Measurements from ENCODE around the gene AIRE.

DNA sequence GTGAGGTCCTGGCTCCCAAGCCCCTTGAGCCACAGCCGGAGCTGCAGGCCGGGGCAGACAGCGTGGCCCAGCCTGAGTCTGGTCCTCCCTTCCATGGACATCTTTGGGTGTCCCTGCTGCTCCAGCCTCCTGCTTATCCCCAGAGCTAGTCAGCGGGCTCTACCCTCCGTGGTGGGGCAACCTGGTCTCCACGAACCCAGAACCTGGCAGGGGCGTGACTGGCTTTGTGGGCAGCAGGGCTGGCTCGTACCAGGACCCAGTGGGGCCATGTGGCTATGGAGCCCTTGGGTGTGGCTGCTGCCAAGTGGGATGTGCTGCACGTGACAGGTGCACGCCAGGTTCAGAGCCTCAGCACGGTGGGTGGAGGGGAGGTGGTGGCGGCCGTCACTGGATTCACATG lies 35.2 kb downstream of the AIRE start:
- TF ChIP-seq, protein P1, sequence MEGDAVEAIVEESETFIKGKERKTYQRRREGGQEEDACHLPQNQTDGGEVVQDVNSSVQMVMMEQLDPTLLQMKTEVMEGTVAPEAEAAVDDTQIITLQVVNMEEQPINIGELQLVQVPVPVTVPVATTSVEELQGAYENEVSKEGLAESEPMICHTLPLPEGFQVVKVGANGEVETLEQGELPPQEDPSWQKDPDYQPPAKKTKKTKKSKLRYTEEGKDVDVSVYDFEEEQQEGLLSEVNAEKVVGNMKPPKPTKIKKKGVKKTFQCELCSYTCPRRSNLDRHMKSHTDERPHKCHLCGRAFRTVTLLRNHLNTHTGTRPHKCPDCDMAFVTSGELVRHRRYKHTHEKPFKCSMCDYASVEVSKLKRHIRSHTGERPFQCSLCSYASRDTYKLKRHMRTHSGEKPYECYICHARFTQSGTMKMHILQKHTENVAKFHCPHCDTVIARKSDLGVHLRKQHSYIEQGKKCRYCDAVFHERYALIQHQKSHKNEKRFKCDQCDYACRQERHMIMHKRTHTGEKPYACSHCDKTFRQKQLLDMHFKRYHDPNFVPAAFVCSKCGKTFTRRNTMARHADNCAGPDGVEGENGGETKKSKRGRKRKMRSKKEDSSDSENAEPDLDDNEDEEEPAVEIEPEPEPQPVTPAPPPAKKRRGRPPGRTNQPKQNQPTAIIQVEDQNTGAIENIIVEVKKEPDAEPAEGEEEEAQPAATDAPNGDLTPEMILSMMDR (IDR thresholded peaks at IDR 0.05) = no peak
- no peak for TF ChIP-seq POLR2AphosphoS5 (IDR thresholded peaks at IDR 0.05; ENCODE audit: insufficient read depth in 1 of 2, low read depth in 1 of 2)
